Glutamatergic neuron (in vitro differentiated cells): ENCODE results near the gene RNF26. TPM values are rescaled to one million over a fixed set of nuclear protein-coding genes. Genes with fewer than 3 reads are reported as not detected.

Experiments
- DNase-seq: peaks from one replicate; pipeline ENCODE4 v3.0.0; 2022
- H3K27ac Mint-ChIP-seq: one replicate; pipeline ENCODE4 v1.8.0; 2020; ENCODE audit warnings: mild to moderate bottlenecking, mixed read lengths, inconsistent platforms; ENCODE audit not compliant: unreplicated experiment
- H3K27me3 Mint-ChIP-seq: one replicate; pipeline ENCODE4 v1.8.0; 2020; ENCODE audit warnings: mild to moderate bottlenecking, moderate library complexity, mixed read lengths, inconsistent platforms; ENCODE audit not compliant: unreplicated experiment
- H3K36me3 Mint-ChIP-seq: one replicate; pipeline ENCODE4 v1.8.0; 2020; ENCODE audit warnings: mild to moderate bottlenecking, mixed read lengths, inconsistent platforms; ENCODE audit not compliant: unreplicated experiment
- H3K4me1 Mint-ChIP-seq: one replicate; pipeline ENCODE4 v1.8.0; 2020; ENCODE audit warnings: mild to moderate bottlenecking, low read depth, mixed read lengths, inconsistent platforms; ENCODE audit not compliant: unreplicated experiment
- H3K4me3 Mint-ChIP-seq: one replicate; pipeline ENCODE4 v1.8.0; 2020; ENCODE audit warnings: mild to moderate bottlenecking, mixed read lengths, inconsistent platforms; ENCODE audit not compliant: unreplicated experiment
- H3K9me3 Mint-ChIP-seq: one replicate; pipeline ENCODE4 v1.8.0; 2020; ENCODE audit warnings: mild to moderate bottlenecking, moderate library complexity, mixed read lengths, inconsistent platforms; ENCODE audit not compliant: unreplicated experiment
- CTCF ChIP-seq: fragments of 200-600 bp; sonication (generic); IDR thresholded peaks from one replicate; pipeline ENCODE4 v1.5.0; 2021; ENCODE audit not compliant: partially characterized antibody, unreplicated experiment
- total RNA-seq: library from RNA; stranded (reverse); fragmentation: NEBNext Ultra II Directional; extraction: Animal tissue kit (Norgen Biotek cat#: 25700); gene quantifications from one replicate; pipeline ENCODE4 v1.2.1, GENCODE V29; 2021; ENCODE audit not compliant: unreplicated experiment

RNF26 gene
- total RNA-seq, 1 donor from 2014 or later, result 20.6 TPM

GRCh38 chr11:119315131-119316015 is 19.0 kb upstream of the RNF26 start:
- peaks cover 3% of the 10 kb centered on the region for H3K27me3 Mint-ChIP-seq
- H3K27ac Mint-ChIP-seq, result no peak overlapping the region
- no peaks in the 10 kb centered on the region for H3K9me3 Mint-ChIP-seq
- H3K4me3 Mint-ChIP-seq, result peak overlapping the region; percentile 30
- TF ChIP-seq CTCF, result no peak
- H3K4me1 Mint-ChIP-seq, result peaks cover 5% of the 10 kb centered on the region
- no peaks in the 10 kb centered on the region for H3K36me3 Mint-ChIP-seq
- no peak for DNase-seq

DNA sequence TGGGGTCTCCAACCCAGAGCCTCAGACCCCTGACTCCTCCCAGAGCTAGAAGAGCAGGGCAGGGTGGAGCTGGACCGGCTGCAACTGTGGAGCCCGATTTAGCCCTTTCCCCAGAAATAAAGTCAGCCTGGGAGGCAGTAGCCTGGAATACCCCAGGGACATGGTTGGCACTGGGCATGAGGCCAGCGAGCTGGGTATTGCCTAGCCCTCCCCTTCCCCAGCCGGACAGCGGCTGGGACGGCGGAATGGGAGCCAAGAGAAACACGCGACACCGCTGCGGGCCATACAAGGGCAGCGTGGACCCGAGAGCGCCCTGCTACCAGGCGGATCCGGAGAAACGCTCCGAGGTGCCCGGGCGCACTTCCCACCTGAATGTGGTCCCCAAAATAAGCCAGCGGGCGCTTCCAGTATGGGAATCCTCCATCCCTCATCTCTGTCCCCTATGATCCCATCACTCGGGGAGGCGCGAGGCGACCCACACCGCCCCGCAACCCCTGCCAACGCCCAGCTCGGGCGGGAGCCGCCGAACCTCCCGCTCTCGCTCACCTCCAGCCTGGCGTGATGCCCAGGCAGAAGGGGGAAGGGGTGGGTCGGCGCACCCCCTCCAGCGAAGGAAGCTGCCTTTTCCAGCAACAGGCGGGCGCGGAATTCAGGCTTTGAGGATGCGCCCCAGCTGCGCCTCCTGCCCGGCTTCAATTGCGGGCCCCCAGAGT is 18.2 kb upstream of the RNF26 start:
- peaks cover 3% of the 10 kb centered on the region for H3K27me3 Mint-ChIP-seq
- no peak for TF ChIP-seq CTCF
- DNase-seq, result no peak
- H3K36me3 Mint-ChIP-seq, result no peaks in the 10 kb centered on the region
- no peak overlapping the region for H3K27ac Mint-ChIP-seq
- no peaks in the 10 kb centered on the region for H3K9me3 Mint-ChIP-seq
- H3K4me1 Mint-ChIP-seq, result peaks cover 5% of the 10 kb centered on the region
- H3K4me3 Mint-ChIP-seq, result peak overlapping the region; percentile 74

DNA sequence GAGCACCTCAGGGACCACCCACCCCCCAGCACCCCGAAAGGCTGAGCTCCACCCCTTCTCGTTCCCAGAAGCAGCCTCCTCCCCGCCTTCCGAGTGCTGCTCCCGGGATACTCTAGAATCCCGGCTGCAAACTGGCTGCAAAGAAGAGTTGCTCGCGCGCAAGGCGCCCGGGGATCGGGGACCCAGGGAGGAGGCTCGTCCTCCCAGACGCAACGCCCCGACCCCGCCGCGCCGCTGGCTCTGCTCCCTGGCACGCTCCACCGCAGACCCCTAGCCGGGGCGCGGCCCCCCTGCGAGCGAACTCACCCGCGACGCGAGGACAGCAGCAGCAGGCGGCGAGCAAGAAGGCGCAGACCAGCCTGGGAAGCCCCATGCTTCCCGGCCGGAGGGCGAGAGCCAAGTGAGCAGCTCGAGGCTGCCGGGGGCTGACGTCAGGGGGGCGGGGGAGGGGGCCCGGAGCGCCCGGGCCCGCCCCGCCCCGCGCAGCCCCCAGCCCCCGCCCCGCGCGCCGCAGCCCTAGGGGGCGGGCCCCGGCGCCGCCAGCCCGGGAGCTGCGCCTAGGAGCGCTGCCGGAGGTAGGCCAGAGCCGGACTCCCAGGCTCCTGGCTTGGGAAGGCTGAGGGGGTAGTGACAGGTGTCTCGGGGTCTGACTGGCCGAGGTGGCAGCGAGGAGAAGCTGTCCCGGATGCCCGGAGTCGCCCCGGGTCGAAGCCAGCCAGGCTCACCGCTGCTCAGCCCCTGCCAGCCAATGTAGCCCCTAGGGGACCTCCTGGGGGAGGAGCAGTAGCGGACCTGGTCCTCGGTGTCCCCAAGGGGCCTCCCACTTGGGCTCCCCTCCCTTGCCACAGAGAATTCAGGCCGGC is 17.4 kb upstream of the RNF26 start, which contains the start of gene MCAM:
MCAM (minus strand) TSS at position 402 of the 863 bp plus-strand sequence; CDS start at position 373, 29 bp downstream.
- peaks cover 5% of the 10 kb centered on the region for H3K4me1 Mint-ChIP-seq
- peaks cover 3% of the 10 kb centered on the region for H3K27me3 Mint-ChIP-seq
- peak; percentile 63 for DNase-seq
- no peak within 1 kb of the TSS for H3K27ac Mint-ChIP-seq
- H3K36me3 Mint-ChIP-seq, result no peaks in the 10 kb centered on the region
- no peak for TF ChIP-seq CTCF
- peak within 1 kb of the TSS; percentile 74 for H3K4me3 Mint-ChIP-seq
- no peaks in the 10 kb centered on the region for H3K9me3 Mint-ChIP-seq

DNA sequence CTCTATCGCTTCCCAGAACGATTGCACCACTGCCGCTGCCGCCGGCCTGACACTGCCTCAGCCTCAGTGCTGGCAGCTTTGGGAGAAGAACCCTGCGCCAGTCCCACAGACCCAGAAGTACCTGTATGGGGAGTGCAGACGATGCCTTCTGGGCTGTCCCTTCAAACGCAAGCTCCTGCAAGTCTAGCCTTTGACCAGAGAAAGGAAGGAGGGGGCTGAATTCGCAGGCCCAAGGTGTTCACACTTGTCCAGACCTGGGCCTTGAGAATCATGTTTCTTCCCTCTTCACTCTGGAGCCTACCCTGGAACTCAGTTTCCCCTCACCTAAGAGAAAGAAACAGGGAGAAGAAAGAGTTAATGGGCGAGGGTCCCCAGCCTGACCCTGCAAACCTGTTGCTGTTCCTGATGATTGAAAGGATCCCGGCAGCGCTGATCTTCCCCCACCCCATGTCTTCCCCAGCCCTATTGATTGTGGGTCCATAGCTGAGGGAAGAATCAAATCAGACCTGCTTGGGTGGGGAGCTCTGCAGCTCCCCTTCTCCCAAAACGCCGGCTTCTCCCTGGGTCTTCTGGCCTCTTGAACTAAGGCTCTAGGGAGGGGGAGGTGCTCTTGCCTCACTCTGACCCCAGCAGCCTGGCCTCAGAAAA is 16.6 kb upstream of the RNF26 start:
- H3K9me3 Mint-ChIP-seq, result no peaks in the 10 kb centered on the region
- peaks cover 3% of the 10 kb centered on the region for H3K27me3 Mint-ChIP-seq
- H3K4me3 Mint-ChIP-seq, result peak overlapping the region; percentile 28
- no peak overlapping the region for H3K27ac Mint-ChIP-seq
- no peak for TF ChIP-seq CTCF
- DNase-seq, result no peak
- H3K36me3 Mint-ChIP-seq, result no peaks in the 10 kb centered on the region
- peaks cover 5% of the 10 kb centered on the region for H3K4me1 Mint-ChIP-seq
